A549 (cell line): Measurements from ENCODE around the gene DOK7.

Source experiments
- BHLHE40 ChIP-seq: IDR thresholded peaks from 2 replicates; pipeline ENCODE4 v1.6.1; 2012; ENCODE audit warnings: low read depth, low read length, inconsistent platforms
- HOXA7 ChIP-seq: fragments of 250-450 bp; sonication (Bioruptor Pico); IDR thresholded peaks from 2 replicates; pipeline ENCODE4 v1.5.0; 2020; ENCODE audit warnings: mild to moderate bottlenecking, moderate library complexity
- JUNB ChIP-seq: fragments of >200 bp; sonication (Bioruptor Twin); formaldehyde crosslinking; IDR thresholded peaks from 2 replicates; pipeline ENCODE4 v1.6.1; 2016
- NPAS2 ChIP-seq: fragments of 250-450 bp; sonication (Bioruptor Pico); IDR thresholded peaks from 2 replicates; pipeline ENCODE4 v1.8.0; 2022; ENCODE audit warnings: mild to moderate bottlenecking, moderate library complexity, borderline replicate concordance
- POLR2A ChIP-seq: IDR thresholded peaks from 2 replicates; pipeline ENCODE4 v1.6.1; 2012; ENCODE audit warnings: mild to moderate bottlenecking, low read length
- RAD21 ChIP-seq, 2 experiments: fragments of >200 bp in 1 of 2; sonication (Bioruptor Twin) in 1 of 2; formaldehyde crosslinking in 1 of 2; IDR thresholded peaks in 1 of 2; conservative IDR thresholded peaks in 1 of 2; 2 replicates in 1 of 2; 3 replicates in 1 of 2; pipeline ENCODE4 v1.6.1; 2012 to 2018; ENCODE audit warnings: inconsistent platforms in 1 of 2
- RARB ChIP-seq: fragments of 250-450 bp; sonication (Bioruptor Pico); IDR thresholded peaks from 2 replicates; pipeline ENCODE4 v1.8.0; 2021; ENCODE audit warnings: mild to moderate bottlenecking, moderate library complexity
- RFX5 ChIP-seq: fragments of 450-650 bp; IDR thresholded peaks from 2 replicates; pipeline ENCODE4 v1.7.1; 2014; ENCODE audit warnings: antibody characterized with exemption, mild to moderate bottlenecking, moderate library complexity
- SREBF2 ChIP-seq: fragments of 450-650 bp; IDR thresholded peaks from 2 replicates; pipeline ENCODE4 v1.6.1; 2014; ENCODE audit warnings: mild to moderate bottlenecking, moderate library complexity
- TF ChIP-seq, protein P1 (sequence below): fragments of >200 bp; sonication (Bioruptor Twin); formaldehyde crosslinking; IDR thresholded peaks from 3 replicates; pipeline ENCODE4 v1.5.1; 2016
- TF ChIP-seq, protein P2 (sequence below): fragments of 450-650 bp; IDR thresholded peaks from 2 replicates; pipeline ENCODE4 v1.6.1; 2014; ENCODE audit warnings: antibody characterized with exemption
- TF ChIP-seq, protein P3 (sequence below): fragments of 250-450 bp; sonication (Bioruptor Pico); IDR thresholded peaks from 2 replicates; pipeline ENCODE4 v1.5.0; 2021; ENCODE audit warnings: mild to moderate bottlenecking, moderate library complexity, borderline replicate concordance

DNA sequence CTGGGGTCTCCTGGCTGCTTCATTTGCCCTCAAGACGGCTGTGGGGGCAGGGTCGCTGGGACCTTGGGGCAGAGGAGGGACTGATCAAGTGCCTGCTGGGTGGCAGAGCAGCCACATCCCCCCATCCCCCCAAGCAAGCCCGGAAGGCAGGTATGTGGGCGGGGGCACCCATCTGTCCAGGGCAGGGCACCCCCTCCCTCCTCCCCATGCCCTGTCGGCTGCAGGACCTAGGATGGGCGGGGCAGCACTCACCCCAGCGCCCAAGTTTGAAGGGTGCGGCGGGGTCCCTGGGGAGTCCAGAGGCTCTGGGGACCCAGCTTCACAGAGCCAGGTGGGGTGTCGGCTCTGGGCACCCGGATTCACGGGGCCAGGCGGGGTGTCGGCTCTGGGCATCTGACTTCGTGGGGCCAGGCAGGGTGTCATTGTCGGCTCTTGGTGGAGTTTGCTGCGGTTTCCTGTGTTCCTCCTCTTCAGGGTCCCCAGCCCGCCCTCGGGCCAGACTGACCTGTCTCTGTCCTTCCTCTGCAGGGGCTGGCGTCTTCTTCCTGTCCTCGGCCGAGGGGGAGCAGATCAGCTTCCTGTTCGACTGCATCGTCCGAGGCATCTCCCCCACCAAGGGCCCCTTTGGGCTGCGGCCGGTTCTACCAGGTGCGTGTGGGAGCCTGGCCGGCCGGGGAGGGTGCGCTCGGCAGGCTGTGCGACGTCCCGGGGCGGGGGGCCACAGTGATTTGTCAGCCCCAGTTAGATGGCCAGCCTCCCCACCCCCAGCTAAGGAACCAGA, 22.1 kb downstream of the DOK7 start:
- TF ChIP-seq, protein P1, sequence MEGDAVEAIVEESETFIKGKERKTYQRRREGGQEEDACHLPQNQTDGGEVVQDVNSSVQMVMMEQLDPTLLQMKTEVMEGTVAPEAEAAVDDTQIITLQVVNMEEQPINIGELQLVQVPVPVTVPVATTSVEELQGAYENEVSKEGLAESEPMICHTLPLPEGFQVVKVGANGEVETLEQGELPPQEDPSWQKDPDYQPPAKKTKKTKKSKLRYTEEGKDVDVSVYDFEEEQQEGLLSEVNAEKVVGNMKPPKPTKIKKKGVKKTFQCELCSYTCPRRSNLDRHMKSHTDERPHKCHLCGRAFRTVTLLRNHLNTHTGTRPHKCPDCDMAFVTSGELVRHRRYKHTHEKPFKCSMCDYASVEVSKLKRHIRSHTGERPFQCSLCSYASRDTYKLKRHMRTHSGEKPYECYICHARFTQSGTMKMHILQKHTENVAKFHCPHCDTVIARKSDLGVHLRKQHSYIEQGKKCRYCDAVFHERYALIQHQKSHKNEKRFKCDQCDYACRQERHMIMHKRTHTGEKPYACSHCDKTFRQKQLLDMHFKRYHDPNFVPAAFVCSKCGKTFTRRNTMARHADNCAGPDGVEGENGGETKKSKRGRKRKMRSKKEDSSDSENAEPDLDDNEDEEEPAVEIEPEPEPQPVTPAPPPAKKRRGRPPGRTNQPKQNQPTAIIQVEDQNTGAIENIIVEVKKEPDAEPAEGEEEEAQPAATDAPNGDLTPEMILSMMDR, result no peak
- TF ChIP-seq RARB, result no peak
- no peak for TF ChIP-seq BHLHE40
- no peak for TF ChIP-seq SREBF2
- TF ChIP-seq RAD21 (conservative IDR thresholded peaks at IDR 0.05 in 1 of 2, IDR thresholded peaks at IDR 0.05 in 1 of 2), result no peak
- no peak for TF ChIP-seq NPAS2 (CRISPR knock-in tag)
- TF ChIP-seq, protein P2, sequence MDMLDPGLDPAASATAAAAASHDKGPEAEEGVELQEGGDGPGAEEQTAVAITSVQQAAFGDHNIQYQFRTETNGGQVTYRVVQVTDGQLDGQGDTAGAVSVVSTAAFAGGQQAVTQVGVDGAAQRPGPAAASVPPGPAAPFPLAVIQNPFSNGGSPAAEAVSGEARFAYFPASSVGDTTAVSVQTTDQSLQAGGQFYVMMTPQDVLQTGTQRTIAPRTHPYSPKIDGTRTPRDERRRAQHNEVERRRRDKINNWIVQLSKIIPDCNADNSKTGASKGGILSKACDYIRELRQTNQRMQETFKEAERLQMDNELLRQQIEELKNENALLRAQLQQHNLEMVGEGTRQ, result no peak
- TF ChIP-seq RFX5, result no peak
- no peak for TF ChIP-seq POLR2A
- TF ChIP-seq JUNB, result no peak
- TF ChIP-seq, protein P3, sequence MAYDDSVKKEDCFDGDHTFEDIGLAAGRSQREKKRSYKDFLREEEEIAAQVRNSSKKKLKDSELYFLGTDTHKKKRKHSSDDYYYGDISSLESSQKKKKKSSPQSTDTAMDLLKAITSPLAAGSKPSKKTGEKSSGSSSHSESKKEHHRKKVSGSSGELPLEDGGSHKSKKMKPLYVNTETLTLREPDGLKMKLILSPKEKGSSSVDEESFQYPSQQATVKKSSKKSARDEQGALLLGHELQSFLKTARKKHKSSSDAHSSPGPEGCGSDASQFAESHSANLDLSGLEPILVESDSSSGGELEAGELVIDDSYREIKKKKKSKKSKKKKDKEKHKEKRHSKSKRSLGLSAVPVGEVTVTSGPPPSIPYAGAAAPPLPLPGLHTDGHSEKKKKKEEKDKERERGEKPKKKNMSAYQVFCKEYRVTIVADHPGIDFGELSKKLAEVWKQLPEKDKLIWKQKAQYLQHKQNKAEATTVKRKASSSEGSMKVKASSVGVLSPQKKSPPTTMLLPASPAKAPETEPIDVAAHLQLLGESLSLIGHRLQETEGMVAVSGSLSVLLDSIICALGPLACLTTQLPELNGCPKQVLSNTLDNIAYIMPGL (CRISPR knock-in tag), result no peak
- TF ChIP-seq HOXA7 (CRISPR knock-in tag), result no peak
